Activated CD8-positive, alpha-beta T cell treated with anti-CD3 and anti-CD28 coated beads for 36 hours (primary cell): ENCODE results near the gene PCDHB12. TPM values are rescaled to one million over a fixed set of nuclear protein-coding genes. Genes with fewer than 3 reads are reported as not detected.
A peak's percentile ranks its signal among the peaks of the same experiment; 100 is the strongest.
"Not testable (repeated sequence)": the region's sequence is repeated elsewhere in the genome, so short reads cannot be mapped to it uniquely, and the experiment has no call there.

Experiments used
- ATAC-seq: fragments of 200-7000 bp; cut with Tn5 transposase; one replicate; pipeline ENCODE4 v1.10.0; 2021; ENCODE audit warnings: mild to moderate bottlenecking, moderate library complexity
- CTCF ChIA-PET: fragments of 350-600 bp; sonication (Branson Sonifier 250); formaldehyde crosslinking; loops from one replicate; lab custom pipeline; 2021; ENCODE audit warnings: antibody characterized with exemption; lab: Charles Lee
- POLR2A ChIA-PET: fragments of 350-600 bp; sonication (Branson Sonifier 250); formaldehyde crosslinking; loops from one replicate; lab custom pipeline; 2021; ENCODE audit warnings: antibody characterized with exemption; lab: Charles Lee
- DNase-seq: peaks from one replicate; pipeline ENCODE4 v3.0.0-alpha.2; 2020
- H3K27ac Mint-ChIP-seq: one replicate; pipeline ENCODE4 v1.8.0; 2021; ENCODE audit warnings: mild to moderate bottlenecking, mixed read lengths
- H3K27me3 Mint-ChIP-seq: one replicate; pipeline ENCODE4 v1.8.0; 2021; ENCODE audit warnings: mixed read lengths
- H3K36me3 Mint-ChIP-seq: one replicate; pipeline ENCODE4 v1.8.0; 2021; ENCODE audit warnings: low read depth, mixed read lengths
- H3K4me1 Mint-ChIP-seq: one replicate; pipeline ENCODE4 v1.8.0; 2021; ENCODE audit warnings: low read depth, mixed read lengths
- H3K4me3 Mint-ChIP-seq: one replicate; pipeline ENCODE4 v1.8.0; 2021; ENCODE audit warnings: mild to moderate bottlenecking, moderate library complexity, mixed read lengths
- H3K9me3 Mint-ChIP-seq: one replicate; pipeline ENCODE4 v1.8.0; 2021; ENCODE audit warnings: mixed read lengths
- intact Hi-C: fragments of 100-400 bp; cut with micrococcal nuclease; formaldehyde crosslinking; loops from one replicate; pipeline ENCODE4 v1.10.0; 2022
- total RNA-seq, 2 experiments: library from RNA; stranded (reverse); gene quantifications; one replicate each; pipeline ENCODE4 v1.2.3, GENCODE V29; 2021
- TF ChIP-seq, protein P1 (sequence below): fragments of 200-600 bp; IDR thresholded peaks from one replicate; pipeline ENCODE4 v1.8.0; 2022; ENCODE audit warnings: antibody characterized with exemption, mild to moderate bottlenecking

PCDHB12 gene
- total RNA-seq, 2 experiments from 2014 or later: not detected

DNA sequence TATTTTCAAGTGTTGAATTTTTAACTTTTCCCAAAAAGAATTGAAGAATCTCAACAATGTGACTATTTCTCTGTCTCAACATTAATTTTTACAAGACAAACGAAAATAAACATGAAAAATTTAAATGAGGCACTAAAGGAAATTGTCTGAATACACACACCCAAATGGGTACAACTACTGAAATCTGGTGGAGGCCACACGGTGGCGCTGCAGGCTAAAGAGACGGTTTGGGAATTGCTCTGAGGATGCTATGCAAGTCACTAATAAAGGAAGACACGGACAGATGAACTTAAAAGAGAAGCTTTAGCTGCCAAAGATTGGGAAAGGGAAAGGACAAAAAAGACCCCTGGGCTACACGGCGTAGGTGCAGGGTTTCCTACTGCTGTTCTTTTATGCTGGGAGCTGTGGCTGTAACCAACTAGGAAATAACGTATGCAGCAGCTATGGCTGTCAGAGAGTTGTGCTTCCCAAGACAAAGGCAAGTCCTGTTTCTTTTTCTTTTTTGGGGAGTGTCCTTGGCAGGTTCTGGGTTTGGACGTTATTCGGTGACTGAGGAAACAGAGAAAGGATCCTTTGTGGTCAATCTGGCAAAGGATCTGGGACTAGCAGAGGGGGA is 16.3 kb upstream of the PCDHB12 start, which contains the start of gene PCDHB10:
PCDHB10 (plus strand) TSS at position 244 of the 616 bp plus-strand sequence; CDS start at position 444, 200 bp downstream.
- no peak within 1 kb of the TSS for H3K27ac Mint-ChIP-seq
- POLR2A ChIA-PET: no interaction called here
- H3K36me3 Mint-ChIP-seq: peaks cover 6% of the 10 kb centered on the region
- CTCF ChIA-PET: interaction anchor here (0.9 to 2.1 kb wide), 8 partner anchors 10 to 366 kb away, joined by 3 to 8 read pairs (median 4); partner anchors contain the start of gene PCDHB16
- TF ChIP-seq, protein P1, sequence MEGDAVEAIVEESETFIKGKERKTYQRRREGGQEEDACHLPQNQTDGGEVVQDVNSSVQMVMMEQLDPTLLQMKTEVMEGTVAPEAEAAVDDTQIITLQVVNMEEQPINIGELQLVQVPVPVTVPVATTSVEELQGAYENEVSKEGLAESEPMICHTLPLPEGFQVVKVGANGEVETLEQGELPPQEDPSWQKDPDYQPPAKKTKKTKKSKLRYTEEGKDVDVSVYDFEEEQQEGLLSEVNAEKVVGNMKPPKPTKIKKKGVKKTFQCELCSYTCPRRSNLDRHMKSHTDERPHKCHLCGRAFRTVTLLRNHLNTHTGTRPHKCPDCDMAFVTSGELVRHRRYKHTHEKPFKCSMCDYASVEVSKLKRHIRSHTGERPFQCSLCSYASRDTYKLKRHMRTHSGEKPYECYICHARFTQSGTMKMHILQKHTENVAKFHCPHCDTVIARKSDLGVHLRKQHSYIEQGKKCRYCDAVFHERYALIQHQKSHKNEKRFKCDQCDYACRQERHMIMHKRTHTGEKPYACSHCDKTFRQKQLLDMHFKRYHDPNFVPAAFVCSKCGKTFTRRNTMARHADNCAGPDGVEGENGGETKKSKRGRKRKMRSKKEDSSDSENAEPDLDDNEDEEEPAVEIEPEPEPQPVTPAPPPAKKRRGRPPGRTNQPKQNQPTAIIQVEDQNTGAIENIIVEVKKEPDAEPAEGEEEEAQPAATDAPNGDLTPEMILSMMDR: peak; percentile 60
- intact Hi-C loops: no loop called here
- H3K9me3 Mint-ChIP-seq: peaks cover 23% of the 10 kb centered on the region
- peak; percentile 63 for DNase-seq
- H3K4me3 Mint-ChIP-seq: no peak within 1 kb of the TSS
- peaks cover under 1% of the 10 kb centered on the region for H3K4me1 Mint-ChIP-seq
- no peak for ATAC-seq
- peaks cover 29% of the 10 kb centered on the region for H3K27me3 Mint-ChIP-seq

DNA sequence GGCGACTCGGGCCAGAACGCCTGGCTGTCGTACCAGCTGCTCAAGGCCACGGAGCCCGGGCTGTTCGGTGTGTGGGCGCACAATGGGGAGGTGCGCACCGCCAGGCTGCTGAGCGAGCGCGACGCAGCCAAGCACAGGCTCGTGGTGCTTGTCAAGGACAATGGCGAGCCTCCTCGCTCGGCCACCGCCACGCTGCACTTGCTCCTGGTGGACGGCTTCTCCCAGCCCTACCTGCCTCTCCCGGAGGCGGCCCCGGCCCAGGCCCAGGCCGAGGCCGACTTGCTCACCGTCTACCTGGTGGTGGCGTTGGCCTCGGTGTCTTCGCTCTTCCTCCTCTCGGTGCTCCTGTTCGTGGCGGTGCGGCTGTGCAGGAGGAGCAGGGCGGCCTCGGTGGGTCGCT is 14.2 kb upstream of the PCDHB12 start:
- peaks cover 21% of the 10 kb centered on the region for H3K27me3 Mint-ChIP-seq
- peaks cover 25% of the 10 kb centered on the region for H3K9me3 Mint-ChIP-seq
- intact Hi-C loops, DNase-seq, H3K4me1 Mint-ChIP-seq, H3K36me3 Mint-ChIP-seq, CTCF ChIA-PET, ATAC-seq, H3K4me3 Mint-ChIP-seq, H3K27ac Mint-ChIP-seq, POLR2A ChIA-PET: not testable (repeated sequence)

DNA sequence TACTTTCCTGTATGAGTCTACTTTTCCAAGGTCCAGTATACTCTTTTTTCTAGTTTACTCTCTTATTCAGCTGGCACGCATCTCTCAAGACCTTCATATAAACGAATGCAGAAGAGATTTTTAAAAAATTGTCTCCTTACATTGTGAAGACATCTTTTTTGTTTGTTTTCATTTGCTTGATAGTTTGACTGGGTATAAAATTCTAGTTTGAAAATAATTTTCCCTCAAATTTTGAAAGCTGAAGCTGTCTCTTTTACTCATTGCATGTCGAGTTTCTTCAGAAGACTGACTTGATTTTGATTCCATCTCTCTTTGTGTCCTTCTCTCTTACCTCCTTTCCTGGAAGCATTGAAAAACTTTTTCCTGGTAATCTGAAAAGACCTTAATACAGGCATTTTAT is 12.2 kb upstream of the PCDHB12 start:
- CTCF ChIA-PET: interaction anchor here (1.0 to 2.7 kb wide), 3 partner anchors 9 to 46 kb away, joined by 4 to 12 read pairs (median 6); partner anchors contain the start of genes PCDHB6 and PCDHB9

DNA sequence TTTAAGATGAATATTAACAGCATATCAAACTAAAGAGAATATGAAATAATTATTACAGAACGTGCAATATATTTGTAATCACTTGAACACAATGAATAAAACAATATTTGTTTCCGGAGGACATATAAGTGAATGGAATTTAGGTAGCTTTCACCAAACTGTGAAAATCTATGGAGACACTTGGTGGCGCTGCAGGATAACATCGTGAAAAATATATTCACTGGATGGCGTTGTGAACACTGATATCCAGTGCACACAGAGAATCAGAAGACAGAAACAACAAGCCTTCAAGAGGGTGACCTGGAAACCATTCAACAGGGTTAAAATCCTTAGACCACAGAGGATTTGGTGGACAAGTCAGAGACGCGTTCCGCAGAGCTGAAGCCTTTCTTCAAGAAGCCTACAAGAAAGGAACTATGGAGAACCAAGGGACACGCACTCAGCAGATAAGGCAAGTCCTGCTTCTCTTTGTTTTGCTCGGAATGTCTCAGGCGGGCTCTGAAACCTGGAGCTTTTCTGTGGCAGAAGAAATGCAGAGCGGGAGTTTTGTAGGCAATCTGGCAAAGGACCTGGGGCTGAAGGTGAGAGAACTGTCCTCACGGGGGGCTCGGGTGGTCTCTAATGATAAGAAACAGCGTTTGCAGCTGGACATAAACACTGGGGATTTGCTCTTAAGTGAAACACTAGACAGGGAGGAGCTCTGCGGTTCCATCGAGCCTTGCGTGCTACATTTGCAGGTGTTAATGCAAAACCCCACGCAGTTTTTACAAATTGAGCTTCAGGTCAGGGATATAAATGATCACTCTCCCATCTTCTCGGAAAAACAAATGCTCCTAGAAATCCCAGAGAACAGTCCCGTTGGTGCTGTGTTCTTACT is 8.9 kb upstream of the PCDHB12 start, which contains the start of gene PCDHB11:
PCDHB11 (plus strand) TSS at position 269 of the 877 bp plus-strand sequence; CDS start at position 417, 148 bp downstream.
- no peak within 1 kb of the TSS for H3K4me3 Mint-ChIP-seq
- no peak within 1 kb of the TSS for H3K27ac Mint-ChIP-seq
- ATAC-seq (no peak), DNase-seq (peak; percentile 13)
- intact Hi-C loops: no loop called here
- no peaks in the 10 kb centered on the region for H3K4me1 Mint-ChIP-seq
- H3K9me3 Mint-ChIP-seq: peaks cover 28% of the 10 kb centered on the region
- H3K36me3 Mint-ChIP-seq: no peaks in the 10 kb centered on the region
- H3K27me3 Mint-ChIP-seq: peaks cover 16% of the 10 kb centered on the region
- TF ChIP-seq, protein P1: no peak
- ChIA-PET CTCF (interaction anchor here (0.7 to 2.2 kb wide), 11 partner anchors 9 to 358 kb away, joined by 3 to 10 read pairs (median 3); partner anchors contain the start of genes PCDHB14, PCDHB9 and TAF7), POLR2A (no interaction called here)

More for the DNA sequence above, 12.2 kb upstream of the PCDHB12 start:
- ATAC-seq (no peak), DNase-seq (no peak)
- Mint-ChIP-seq H3K36me3 (peaks cover 3% of the 10 kb centered on the region), H3K4me1 (no peaks in the 10 kb centered on the region), H3K27ac (no peak overlapping the region), H3K4me3 (no peak overlapping the region), H3K9me3 (peaks cover 32% of the 10 kb centered on the region), H3K27me3 (peaks cover 32% of the 10 kb centered on the region)
- intact Hi-C loops: no loop called here
- TF ChIP-seq, protein P1: no peak
- POLR2A ChIA-PET: no interaction called here

DNA sequence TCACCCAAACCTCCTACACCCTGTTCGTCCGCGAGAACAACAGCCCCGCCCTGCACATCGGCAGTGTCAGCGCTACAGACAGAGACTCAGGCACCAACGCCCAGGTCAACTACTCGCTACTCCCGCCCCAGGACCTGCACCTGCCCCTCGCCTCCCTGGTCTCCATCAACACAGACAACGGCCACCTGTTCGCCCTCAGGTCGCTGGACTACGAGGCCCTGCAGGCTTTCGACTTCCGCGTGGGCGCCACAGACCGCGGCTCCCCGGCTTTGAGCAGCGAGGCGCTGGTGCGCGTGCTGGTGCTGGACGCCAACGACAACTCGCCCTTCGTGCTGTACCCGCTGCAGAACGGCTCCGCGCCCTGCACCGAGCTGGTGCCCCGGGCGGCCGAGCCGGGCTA is 7.4 kb upstream of the PCDHB12 start:
- H3K36me3 Mint-ChIP-seq, CTCF ChIA-PET, H3K27ac Mint-ChIP-seq, ATAC-seq, H3K4me3 Mint-ChIP-seq, intact Hi-C loops, POLR2A ChIA-PET, H3K4me1 Mint-ChIP-seq, DNase-seq: not testable (repeated sequence)
- peaks cover 16% of the 10 kb centered on the region for H3K27me3 Mint-ChIP-seq
- peaks cover 25% of the 10 kb centered on the region for H3K9me3 Mint-ChIP-seq

DNA sequence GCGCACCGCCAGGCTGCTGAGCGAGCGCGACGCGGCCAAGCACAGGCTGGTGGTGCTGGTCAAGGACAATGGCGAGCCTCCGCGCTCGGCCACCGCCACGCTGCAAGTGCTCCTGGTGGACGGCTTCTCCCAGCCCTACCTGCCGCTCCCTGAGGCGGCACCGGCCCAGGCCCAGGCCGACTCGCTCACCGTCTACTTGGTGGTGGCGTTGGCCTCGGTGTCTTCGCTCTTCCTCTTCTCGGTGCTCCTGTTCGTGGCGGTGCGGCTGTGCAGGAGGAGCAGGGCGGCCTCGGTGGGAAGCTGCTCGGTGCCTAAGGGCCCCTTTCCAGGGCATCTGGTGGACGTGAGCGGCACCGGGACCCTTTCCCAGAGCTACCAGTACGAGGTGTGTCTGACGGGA is 6.9 kb upstream of the PCDHB12 start:
- H3K4me1 Mint-ChIP-seq, H3K4me3 Mint-ChIP-seq, POLR2A ChIA-PET, H3K36me3 Mint-ChIP-seq, DNase-seq, CTCF ChIA-PET, H3K27ac Mint-ChIP-seq, intact Hi-C loops, ATAC-seq: not testable (repeated sequence)
- H3K9me3 Mint-ChIP-seq: peaks cover 21% of the 10 kb centered on the region
- H3K27me3 Mint-ChIP-seq: peaks cover 19% of the 10 kb centered on the region

DNA sequence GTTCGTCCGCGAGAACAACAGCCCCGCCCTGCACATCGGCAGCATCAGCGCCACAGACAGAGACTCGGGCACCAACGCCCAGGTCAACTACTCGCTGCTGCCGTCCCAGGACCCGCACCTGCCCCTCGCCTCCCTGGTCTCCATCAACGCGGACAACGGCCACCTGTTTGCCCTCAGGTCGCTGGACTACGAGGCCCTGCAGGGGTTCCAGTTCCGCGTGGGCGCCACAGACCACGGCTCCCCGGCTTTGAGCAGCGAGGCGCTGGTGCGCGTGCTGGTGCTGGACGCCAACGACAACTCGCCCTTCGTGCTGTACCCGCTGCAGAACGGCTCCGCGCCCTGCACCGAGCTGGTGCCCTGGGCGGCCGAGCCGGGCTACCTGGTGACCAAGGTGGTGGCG is 1.8 kb downstream of the PCDHB12 start:
- H3K36me3 Mint-ChIP-seq, H3K4me1 Mint-ChIP-seq, DNase-seq, H3K4me3 Mint-ChIP-seq, ATAC-seq, H3K9me3 Mint-ChIP-seq, POLR2A ChIA-PET, intact Hi-C loops, H3K27ac Mint-ChIP-seq, CTCF ChIA-PET: not testable (repeated sequence)
- peaks cover 49% of the 10 kb centered on the region for H3K27me3 Mint-ChIP-seq

DNA sequence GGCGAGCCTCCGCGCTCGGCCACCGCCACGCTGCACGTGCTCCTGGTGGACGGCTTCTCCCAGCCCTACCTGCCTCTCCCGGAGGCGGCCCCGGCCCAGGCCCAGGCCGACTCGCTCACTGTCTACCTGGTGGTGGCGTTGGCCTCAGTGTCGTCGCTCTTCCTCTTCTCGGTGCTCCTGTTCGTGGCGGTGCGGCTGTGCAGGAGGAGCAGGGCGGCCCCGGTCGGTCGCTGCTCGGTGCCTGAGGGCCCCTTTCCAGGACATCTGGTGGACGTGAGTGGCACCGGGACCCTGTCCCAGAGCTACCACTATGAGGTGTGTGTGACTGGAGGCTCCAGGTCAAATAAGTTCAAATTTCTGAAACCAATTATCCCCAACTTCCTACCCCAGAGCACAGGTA is 2.3 kb downstream of the PCDHB12 start:
- H3K9me3 Mint-ChIP-seq, POLR2A ChIA-PET, H3K4me1 Mint-ChIP-seq, ATAC-seq, H3K36me3 Mint-ChIP-seq, DNase-seq, intact Hi-C loops, CTCF ChIA-PET, H3K4me3 Mint-ChIP-seq, H3K27ac Mint-ChIP-seq: not testable (repeated sequence)
- H3K27me3 Mint-ChIP-seq: peaks cover 51% of the 10 kb centered on the region
